ENCODE measurements around the gene RFFL.

The RFFL gene

DNA sequence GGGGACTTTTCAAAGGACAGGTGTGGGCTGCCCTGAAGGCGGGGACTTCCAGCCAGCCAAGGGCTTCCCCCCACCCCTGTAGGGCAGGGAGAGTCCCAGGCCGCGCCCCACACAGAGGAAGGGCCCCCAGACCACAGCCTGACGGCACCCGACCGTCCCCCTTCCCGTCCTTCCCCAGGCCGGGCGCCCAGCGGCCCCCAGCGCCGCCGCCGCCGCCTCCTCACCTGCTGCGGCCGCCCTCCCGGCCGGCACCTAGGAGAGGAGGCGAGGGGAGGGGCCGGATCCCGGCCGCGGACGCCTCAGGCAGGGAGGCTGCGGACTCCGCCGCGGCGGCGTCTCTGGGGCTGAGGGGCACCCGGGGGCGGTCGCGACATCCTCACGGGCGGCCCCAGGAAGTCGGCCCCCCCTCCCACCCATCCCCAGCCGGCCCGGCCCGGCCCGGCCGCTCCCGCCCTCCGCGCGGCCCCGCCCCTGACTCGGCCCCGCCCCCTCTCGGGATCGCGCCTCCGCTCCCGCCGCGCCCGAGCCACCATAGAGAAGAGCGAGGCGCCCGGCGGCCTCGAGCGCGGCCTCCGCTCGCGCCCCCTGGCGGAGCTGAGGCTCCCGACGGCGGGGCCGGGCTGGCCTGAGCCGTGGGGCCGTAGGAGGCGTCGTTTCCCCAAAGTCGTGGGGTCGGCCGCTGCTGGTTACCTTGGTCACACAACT lies 25.5 kb upstream of the RFFL start:
- H3K4me3 ChIP-seq (ENCODE audit: low read depth, low read length): peak overlapping the region; percentile 76
- H3K9me3 ChIP-seq (ENCODE audit: control insufficient read depth, insufficient read depth, low read length): no peaks in the 10 kb centered on the region
- H3K36me3 ChIP-seq (ENCODE audit: control insufficient read depth, insufficient read depth, low read length): no peaks in the 10 kb centered on the region
- H3K9ac ChIP-seq (ENCODE audit: low read depth, low read length): peak overlapping the region; percentile 91
- peaks cover 4% of the 10 kb centered on the region for H3K27me3 ChIP-seq (ENCODE audit: control insufficient read depth, insufficient read depth, low read length)
- H3K4me1 ChIP-seq (ENCODE audit: control insufficient read depth, insufficient read depth, low read length): peaks cover 34% of the 10 kb centered on the region

DNA sequence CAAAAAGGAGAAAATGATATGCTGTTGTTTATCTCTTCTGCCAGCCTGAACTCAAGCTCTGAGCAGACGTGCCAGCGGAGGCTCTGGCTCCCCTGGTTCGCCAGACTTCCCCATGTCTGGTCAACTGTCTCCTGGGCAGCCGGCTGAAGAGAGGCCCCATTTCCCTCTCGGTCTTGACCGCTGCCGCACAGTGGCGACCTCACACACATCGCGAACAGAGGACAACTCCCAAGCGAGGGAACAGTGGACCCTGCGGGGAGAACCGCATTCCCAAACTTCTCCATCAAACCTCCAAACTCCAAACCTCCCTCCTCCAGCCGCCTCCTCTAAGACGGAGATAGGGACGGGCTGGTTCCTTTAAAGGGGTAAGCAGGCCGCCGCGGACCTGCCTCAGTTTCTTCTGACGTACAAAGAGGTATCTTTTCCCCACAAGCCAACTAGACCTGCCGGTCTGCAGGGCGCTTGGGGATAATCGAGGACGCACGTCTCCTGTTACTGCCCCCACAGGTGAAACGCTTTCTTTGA lies 24.9 kb upstream of the RFFL start:
- Histone ChIP-seq H3K4me1 (ENCODE audit: control insufficient read depth, insufficient read depth, low read length) (peaks cover 34% of the 10 kb centered on the region), H3K9me3 (ENCODE audit: control insufficient read depth, insufficient read depth, low read length) (no peaks in the 10 kb centered on the region), H3K27me3 (ENCODE audit: control insufficient read depth, insufficient read depth, low read length) (peaks cover 4% of the 10 kb centered on the region), H3K4me3 (ENCODE audit: low read depth, low read length) (peak overlapping the region; percentile 76), H3K36me3 (ENCODE audit: control insufficient read depth, insufficient read depth, low read length) (no peaks in the 10 kb centered on the region), H3K9ac (ENCODE audit: low read depth, low read length) (peak overlapping the region; percentile 66)

DNA sequence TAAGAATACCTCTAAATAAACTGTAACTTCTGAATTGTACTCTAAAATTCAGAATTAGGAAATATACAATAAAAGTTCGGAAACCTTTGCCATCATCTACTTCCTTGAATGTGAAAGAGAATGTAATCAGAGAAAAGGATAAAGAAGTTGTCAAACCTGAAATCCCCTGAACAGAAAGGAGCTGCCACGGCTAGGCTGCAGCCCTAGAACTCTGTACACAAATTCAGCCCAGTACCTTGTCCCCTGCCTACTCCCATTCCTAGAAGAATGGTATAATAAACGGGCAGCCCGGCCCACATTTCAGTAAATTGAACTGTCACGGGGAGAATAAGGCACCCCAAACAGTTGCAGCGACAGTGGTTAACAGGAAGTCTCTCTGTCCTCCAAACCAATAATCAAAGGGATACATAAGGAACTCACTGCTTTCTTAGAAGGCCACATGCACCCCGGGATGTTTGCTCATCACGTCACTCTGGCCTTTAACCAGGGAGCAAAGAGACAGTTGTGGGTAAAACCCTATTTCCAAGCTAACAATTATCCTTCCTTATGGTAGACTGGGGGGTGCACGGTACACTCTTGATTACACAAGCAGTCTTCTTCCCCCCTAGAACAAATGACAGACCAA lies 24.3 kb upstream of the RFFL start:
- Histone ChIP-seq H3K4me1 (ENCODE audit: control insufficient read depth, insufficient read depth, low read length) (peaks cover 37% of the 10 kb centered on the region), H3K9me3 (ENCODE audit: control insufficient read depth, insufficient read depth, low read length) (no peaks in the 10 kb centered on the region), H3K27me3 (ENCODE audit: control insufficient read depth, insufficient read depth, low read length) (peaks cover 4% of the 10 kb centered on the region), H3K4me3 (ENCODE audit: low read depth, low read length) (peak overlapping the region; percentile 76), H3K9ac (ENCODE audit: low read depth, low read length) (no peak overlapping the region), H3K36me3 (ENCODE audit: control insufficient read depth, insufficient read depth, low read length) (no peaks in the 10 kb centered on the region)

DNA sequence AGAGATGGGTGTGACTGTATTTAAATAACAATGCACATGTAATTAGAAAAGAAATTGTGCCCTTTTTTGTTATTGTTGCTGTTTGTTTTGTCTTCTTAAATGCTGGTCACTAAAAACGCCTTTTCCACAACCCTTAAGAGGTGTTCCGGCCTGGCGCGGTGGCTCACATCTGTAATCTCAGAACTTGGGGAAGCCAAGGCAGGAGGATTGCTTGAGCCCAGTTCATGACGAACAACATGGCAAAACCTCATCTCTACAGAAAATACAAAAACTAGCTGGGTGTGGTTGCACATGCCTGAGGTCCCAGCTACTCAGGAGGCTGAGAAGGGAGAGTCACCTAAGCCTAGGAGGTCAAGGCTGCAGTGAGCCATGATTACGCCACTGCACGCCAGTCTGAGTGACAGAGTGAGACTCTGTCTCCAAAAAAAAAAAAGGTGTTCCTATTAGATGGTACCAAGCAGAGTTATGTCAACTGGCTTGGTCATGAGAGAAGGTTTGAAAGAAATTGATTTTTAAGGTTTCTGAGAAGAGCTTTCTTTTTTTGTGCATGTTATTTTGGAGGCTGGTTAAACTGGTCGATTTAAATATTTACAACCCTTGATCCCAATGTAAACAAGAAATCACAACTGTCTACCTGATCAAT lies 23.5 kb upstream of the RFFL start:
- no peak overlapping the region for H3K4me3 ChIP-seq (ENCODE audit: low read depth, low read length)
- H3K9me3 ChIP-seq (ENCODE audit: control insufficient read depth, insufficient read depth, low read length): no peaks in the 10 kb centered on the region
- H3K4me1 ChIP-seq (ENCODE audit: control insufficient read depth, insufficient read depth, low read length): peaks cover 37% of the 10 kb centered on the region
- H3K9ac ChIP-seq (ENCODE audit: low read depth, low read length): no peak overlapping the region
- H3K36me3 ChIP-seq (ENCODE audit: control insufficient read depth, insufficient read depth, low read length): no peaks in the 10 kb centered on the region
- peaks cover 4% of the 10 kb centered on the region for H3K27me3 ChIP-seq (ENCODE audit: control insufficient read depth, insufficient read depth, low read length)

DNA sequence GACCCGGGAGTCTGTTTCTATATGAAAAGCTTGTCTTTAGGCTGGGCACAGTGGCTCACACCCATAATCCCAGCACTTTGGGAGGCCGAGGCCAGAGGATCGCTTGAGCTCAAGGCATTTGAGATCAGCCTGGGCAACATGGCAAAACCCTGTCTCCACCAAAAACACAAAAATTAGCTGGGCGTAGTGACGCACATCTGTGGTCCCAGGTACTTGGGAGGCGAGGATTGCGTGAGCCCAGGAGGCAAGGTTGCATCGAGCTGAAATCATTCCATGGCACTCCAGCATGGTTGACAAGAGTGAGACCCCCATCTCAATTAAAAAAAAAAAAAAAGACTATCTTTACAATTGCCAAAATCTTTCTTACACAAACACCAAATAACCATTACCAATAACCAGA lies 22.7 kb upstream of the RFFL start:
- H3K4me3 ChIP-seq (ENCODE audit: low read depth, low read length): no peak overlapping the region
- H3K36me3 ChIP-seq (ENCODE audit: control insufficient read depth, insufficient read depth, low read length): no peaks in the 10 kb centered on the region
- no peaks in the 10 kb centered on the region for H3K9me3 ChIP-seq (ENCODE audit: control insufficient read depth, insufficient read depth, low read length)
- no peak overlapping the region for H3K9ac ChIP-seq (ENCODE audit: low read depth, low read length)
- H3K4me1 ChIP-seq (ENCODE audit: control insufficient read depth, insufficient read depth, low read length): peaks cover 37% of the 10 kb centered on the region
- peaks cover 4% of the 10 kb centered on the region for H3K27me3 ChIP-seq (ENCODE audit: control insufficient read depth, insufficient read depth, low read length)

DNA sequence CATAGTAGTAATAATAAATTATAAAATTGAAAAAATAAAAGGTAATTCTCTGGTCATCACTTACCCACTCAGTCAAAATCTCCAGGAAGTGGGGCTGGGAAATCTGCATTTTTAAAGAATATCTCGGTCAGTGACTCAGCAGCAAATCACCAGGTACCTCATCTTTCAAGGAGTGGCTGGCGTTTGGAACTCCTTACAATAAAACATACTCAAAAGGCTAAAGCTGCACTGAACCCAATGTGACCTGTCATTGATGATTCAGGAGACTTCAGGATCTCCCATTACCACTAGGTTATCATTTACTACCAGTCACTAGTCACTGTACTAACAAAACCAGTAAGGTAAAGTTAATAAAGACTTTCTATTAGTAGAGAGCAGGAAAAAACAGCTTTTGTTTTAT lies 21.5 kb upstream of the RFFL start:
- peaks cover 41% of the 10 kb centered on the region for H3K4me1 ChIP-seq (ENCODE audit: control insufficient read depth, insufficient read depth, low read length)
- no peaks in the 10 kb centered on the region for H3K9me3 ChIP-seq (ENCODE audit: control insufficient read depth, insufficient read depth, low read length)
- H3K9ac ChIP-seq (ENCODE audit: low read depth, low read length): no peak overlapping the region
- peaks cover 4% of the 10 kb centered on the region for H3K27me3 ChIP-seq (ENCODE audit: control insufficient read depth, insufficient read depth, low read length)
- H3K4me3 ChIP-seq (ENCODE audit: low read depth, low read length): no peak overlapping the region
- no peaks in the 10 kb centered on the region for H3K36me3 ChIP-seq (ENCODE audit: control insufficient read depth, insufficient read depth, low read length)

DNA sequence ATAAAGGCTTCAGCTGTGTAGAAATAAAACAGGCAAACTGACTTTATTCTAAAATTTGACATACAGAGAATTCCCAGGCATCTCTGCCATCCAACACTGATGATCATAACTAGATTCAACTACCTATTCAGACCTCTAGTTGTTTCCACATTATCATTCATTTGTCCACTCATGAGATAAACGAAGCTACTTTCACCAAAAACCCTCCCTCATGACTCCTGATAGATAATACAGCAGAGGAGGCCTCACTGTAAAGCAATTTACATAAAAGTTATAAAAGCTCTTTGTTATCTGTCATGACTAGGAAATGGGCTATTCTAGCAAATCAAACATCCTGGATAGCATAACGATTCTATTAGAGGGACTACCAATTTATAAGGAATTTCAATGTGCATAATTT lies 19.6 kb upstream of the RFFL start:
- Histone ChIP-seq H3K36me3 (ENCODE audit: control insufficient read depth, insufficient read depth, low read length) (no peaks in the 10 kb centered on the region), H3K27me3 (ENCODE audit: control insufficient read depth, insufficient read depth, low read length) (peaks cover 3% of the 10 kb centered on the region), H3K9me3 (ENCODE audit: control insufficient read depth, insufficient read depth, low read length) (no peaks in the 10 kb centered on the region), H3K4me3 (ENCODE audit: low read depth, low read length) (no peak overlapping the region), H3K4me1 (ENCODE audit: control insufficient read depth, insufficient read depth, low read length) (peaks cover 33% of the 10 kb centered on the region), H3K9ac (ENCODE audit: low read depth, low read length) (no peak overlapping the region)

DNA sequence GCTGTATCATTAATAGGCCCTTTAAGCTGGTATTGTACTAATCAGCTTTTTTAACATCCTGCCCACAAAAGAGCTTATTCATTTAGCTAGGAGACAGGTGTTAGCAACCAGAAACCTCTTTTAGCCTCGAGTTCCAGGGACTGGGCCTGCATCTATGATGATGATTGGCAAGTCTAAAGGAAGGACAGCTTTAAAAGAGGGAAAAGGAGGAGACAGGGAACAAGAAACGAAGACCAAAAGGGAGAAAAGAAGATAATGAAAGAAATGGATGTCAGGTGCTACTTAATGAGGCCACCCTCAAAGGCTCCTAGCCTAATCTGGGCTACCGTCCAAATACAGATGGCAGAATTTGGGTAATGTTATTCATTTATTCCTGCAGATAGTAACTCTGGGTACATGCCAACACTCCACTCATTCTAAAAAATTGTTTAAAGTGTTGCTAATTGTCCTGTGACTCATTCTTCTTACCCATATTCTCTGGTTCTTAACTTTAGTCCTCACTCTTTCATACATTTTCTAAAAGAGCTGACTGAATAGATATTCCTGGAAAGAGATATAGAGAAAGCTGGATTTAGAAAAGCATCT lies 18.7 kb upstream of the RFFL start:
- Histone ChIP-seq H3K4me3 (ENCODE audit: low read depth, low read length) (no peak overlapping the region), H3K36me3 (ENCODE audit: control insufficient read depth, insufficient read depth, low read length) (no peaks in the 10 kb centered on the region), H3K27me3 (ENCODE audit: control insufficient read depth, insufficient read depth, low read length) (no peaks in the 10 kb centered on the region), H3K4me1 (ENCODE audit: control insufficient read depth, insufficient read depth, low read length) (peaks cover 24% of the 10 kb centered on the region), H3K9ac (ENCODE audit: low read depth, low read length) (no peak overlapping the region), H3K9me3 (ENCODE audit: control insufficient read depth, insufficient read depth, low read length) (no peaks in the 10 kb centered on the region)

DNA sequence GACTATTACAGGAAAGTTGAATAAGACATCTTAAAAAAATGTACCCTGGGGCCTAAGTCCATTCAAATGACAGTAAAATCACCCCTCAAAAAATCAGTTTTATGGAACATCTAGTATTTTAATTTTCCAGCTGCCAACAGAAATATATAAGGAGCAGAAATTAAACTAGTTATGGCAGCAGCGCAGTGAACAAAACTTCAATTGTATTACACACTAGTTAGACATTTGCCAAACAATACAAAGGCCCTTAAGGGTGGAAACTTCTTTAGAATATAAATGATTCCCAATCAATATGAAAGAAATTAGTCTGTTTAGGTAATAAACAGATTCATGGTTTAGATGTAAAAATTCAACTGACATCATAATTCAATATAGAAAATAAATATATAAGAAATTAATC lies 18.1 kb upstream of the RFFL start:
- Histone ChIP-seq H3K9ac (ENCODE audit: low read depth, low read length) (no peak overlapping the region), H3K9me3 (ENCODE audit: control insufficient read depth, insufficient read depth, low read length) (no peaks in the 10 kb centered on the region), H3K4me3 (ENCODE audit: low read depth, low read length) (no peak overlapping the region), H3K36me3 (ENCODE audit: control insufficient read depth, insufficient read depth, low read length) (no peaks in the 10 kb centered on the region), H3K4me1 (ENCODE audit: control insufficient read depth, insufficient read depth, low read length) (peaks cover 21% of the 10 kb centered on the region), H3K27me3 (ENCODE audit: control insufficient read depth, insufficient read depth, low read length) (no peaks in the 10 kb centered on the region)

DNA sequence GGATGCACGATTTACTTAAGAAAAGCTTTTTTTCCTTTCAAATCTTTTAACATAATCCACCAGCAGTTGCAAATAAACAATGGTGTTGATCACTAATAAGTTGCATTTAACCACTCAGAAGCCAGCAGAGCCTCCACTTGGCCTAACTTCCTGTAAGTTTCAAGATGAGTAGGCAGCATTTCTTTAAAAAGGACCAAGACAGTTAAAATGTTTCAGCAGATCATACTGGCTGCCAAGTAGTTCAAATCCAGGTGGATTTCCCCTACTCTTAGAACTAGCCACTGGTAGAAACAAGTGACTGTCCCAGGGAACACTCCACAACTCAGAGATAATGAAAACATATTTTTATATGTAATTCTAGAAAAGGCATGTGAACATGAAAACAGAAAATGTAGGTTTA lies 17.0 kb upstream of the RFFL start:
- Histone ChIP-seq H3K36me3 (ENCODE audit: control insufficient read depth, insufficient read depth, low read length) (no peaks in the 10 kb centered on the region), H3K9ac (ENCODE audit: low read depth, low read length) (no peak overlapping the region), H3K4me3 (ENCODE audit: low read depth, low read length) (no peak overlapping the region), H3K4me1 (ENCODE audit: control insufficient read depth, insufficient read depth, low read length) (peaks cover 12% of the 10 kb centered on the region), H3K27me3 (ENCODE audit: control insufficient read depth, insufficient read depth, low read length) (no peaks in the 10 kb centered on the region), H3K9me3 (ENCODE audit: control insufficient read depth, insufficient read depth, low read length) (no peaks in the 10 kb centered on the region)

DNA sequence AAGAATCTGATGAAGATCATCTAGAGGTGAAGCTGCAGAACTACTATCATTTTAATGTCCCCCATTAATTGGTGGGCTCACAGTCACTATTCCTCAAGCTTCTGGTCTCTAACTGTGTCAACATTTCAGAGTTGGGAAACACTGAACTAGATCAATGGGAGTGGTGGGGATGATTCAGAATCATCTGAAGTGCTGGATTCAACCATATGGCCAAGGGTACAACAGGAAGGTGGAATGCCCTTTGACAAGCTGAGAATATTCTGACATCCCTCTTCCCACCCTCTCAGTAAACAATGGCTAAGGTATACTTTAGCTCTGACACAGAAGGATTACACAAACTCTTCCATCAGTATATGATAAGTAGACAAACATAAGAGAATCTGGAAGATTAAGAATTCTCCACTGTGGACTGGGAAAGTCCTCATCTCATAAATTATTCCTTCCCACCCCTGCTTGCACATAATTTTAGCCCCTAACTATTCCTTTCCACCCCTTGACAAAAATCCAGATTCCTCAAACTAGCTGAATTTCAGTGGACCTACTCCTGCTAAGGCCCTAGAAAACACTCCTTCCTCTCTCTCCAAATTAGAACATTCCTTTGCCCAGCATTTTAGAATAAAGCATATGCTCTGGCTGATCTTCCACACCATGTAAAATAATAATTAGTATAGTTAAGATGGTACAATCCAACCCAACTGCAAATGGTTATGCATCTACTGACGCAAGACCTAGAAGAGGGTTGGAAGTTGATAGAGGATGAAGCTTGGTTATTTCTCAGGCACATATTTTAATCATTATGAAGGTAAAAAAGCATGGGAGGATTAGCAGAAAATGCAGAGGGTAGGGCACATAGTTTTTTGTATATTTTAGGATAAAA lies 16.3 kb upstream of the RFFL start:
- no peaks in the 10 kb centered on the region for H3K27me3 ChIP-seq (ENCODE audit: control insufficient read depth, insufficient read depth, low read length)
- no peaks in the 10 kb centered on the region for H3K9me3 ChIP-seq (ENCODE audit: control insufficient read depth, insufficient read depth, low read length)
- H3K36me3 ChIP-seq (ENCODE audit: control insufficient read depth, insufficient read depth, low read length): no peaks in the 10 kb centered on the region
- H3K9ac ChIP-seq (ENCODE audit: low read depth, low read length): no peak overlapping the region
- no peak overlapping the region for H3K4me3 ChIP-seq (ENCODE audit: low read depth, low read length)
- peaks cover 8% of the 10 kb centered on the region for H3K4me1 ChIP-seq (ENCODE audit: control insufficient read depth, insufficient read depth, low read length)

All from iPS-15b (cell line).